ENCODE data around the gene WT1. TPM values are rescaled to one million over a fixed set of nuclear protein-coding genes. Genes with fewer than 3 reads are reported as not detected.

Gene WT1
- total and polyA plus RNA-seq, 2 donors from 2014 or later = 0.66 to 15.0 TPM

DNA sequence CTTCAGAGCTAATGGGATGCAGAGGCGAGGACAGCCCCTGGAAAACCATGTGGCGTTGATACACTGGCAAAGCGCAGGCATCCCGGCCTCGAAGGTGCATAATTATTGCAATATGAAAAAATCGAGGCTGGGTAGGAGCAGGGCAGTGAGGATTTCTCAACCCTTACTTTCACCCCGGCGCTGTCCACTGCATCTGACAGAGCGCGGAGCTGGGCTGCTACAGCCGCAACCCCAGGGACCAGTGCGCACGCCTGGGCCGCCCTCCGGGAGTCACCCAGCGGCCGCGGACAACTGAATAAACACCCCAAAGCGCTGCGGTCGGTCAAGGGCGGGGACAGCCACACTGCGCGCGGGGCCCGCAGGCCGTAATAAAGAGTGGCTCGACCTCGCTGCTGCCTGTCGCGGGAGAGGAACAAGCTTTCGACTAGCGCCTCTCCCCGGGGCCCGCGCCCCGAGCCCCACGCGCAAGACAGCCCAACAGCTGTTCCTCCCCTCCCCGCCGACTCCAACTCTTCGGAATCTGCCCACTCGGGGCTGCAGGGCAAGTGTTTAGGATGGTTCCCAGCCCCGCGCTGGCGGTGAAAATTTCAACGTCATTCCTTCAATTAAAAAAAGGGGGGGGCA lies 3.6 kb upstream of the WT1 start:
- H3K27ac ChIP-seq (ENCODE audit: low read depth in 2 of 2, low read length in 2 of 2) = peak overlapping the region in 1 of 2 donors; percentile 32
- DNase-seq = peak in 4 of 5 donors; percentile 60 to 75 (median 66)
- H3K9ac ChIP-seq (ENCODE audit: low read length in 3 of 3) = peak overlapping the region in 1 of 3 donors; percentile 45
- no peaks in the 10 kb centered on the region for H3K9me3 ChIP-seq (ENCODE audit: control insufficient read depth in 2 of 3, insufficient read depth in 1 of 3, low read length in 3 of 3)
- peak overlapping the region in 1 of 3 donors; percentile 55 for H3K4me3 ChIP-seq (ENCODE audit: low read length in 3 of 3)
- intact Hi-C loops (cut with DNase I) = no loop called here
- TF ChIP-seq, protein P1, sequence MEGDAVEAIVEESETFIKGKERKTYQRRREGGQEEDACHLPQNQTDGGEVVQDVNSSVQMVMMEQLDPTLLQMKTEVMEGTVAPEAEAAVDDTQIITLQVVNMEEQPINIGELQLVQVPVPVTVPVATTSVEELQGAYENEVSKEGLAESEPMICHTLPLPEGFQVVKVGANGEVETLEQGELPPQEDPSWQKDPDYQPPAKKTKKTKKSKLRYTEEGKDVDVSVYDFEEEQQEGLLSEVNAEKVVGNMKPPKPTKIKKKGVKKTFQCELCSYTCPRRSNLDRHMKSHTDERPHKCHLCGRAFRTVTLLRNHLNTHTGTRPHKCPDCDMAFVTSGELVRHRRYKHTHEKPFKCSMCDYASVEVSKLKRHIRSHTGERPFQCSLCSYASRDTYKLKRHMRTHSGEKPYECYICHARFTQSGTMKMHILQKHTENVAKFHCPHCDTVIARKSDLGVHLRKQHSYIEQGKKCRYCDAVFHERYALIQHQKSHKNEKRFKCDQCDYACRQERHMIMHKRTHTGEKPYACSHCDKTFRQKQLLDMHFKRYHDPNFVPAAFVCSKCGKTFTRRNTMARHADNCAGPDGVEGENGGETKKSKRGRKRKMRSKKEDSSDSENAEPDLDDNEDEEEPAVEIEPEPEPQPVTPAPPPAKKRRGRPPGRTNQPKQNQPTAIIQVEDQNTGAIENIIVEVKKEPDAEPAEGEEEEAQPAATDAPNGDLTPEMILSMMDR (IDR thresholded peaks at IDR 0.05; ENCODE audit: borderline replicate concordance, extremely low read depth, insufficient read depth) = no peak
- H3K36me3 ChIP-seq (ENCODE audit: control insufficient read depth in 2 of 3, insufficient read depth in 3 of 3, low read length in 3 of 3) = no peaks in the 10 kb centered on the region
- peaks cover 12% of the 10 kb centered on the region for H3K27me3 ChIP-seq (ENCODE audit: control insufficient read depth, insufficient read depth, low read length)
- no peak for FAIRE-seq
- peaks cover 0 to 3% (median 0%) of the 10 kb centered on the region in 3 donors for H3K4me1 ChIP-seq (ENCODE audit: control insufficient read depth in 2 of 3, insufficient read depth in 2 of 3, low read depth in 1 of 3, low read length in 3 of 3)

GRCh38 chr11:32438346-32438865 lies 3.1 kb upstream of the WT1 start:
- TF ChIP-seq, protein P1 (IDR thresholded peaks at IDR 0.05; ENCODE audit: borderline replicate concordance, extremely low read depth, insufficient read depth) = no peak
- intact Hi-C loops (cut with DNase I) = no loop called here
- peak overlapping the region in 1 of 3 donors; percentile 88 for H3K4me3 ChIP-seq (ENCODE audit: low read length in 3 of 3)
- no peak for FAIRE-seq
- peaks cover 12% of the 10 kb centered on the region for H3K27me3 ChIP-seq (ENCODE audit: control insufficient read depth, insufficient read depth, low read length)
- peak overlapping the region in 1 of 3 donors; percentile 45 for H3K9ac ChIP-seq (ENCODE audit: low read length in 3 of 3)
- H3K36me3 ChIP-seq (ENCODE audit: control insufficient read depth in 2 of 3, insufficient read depth in 3 of 3, low read length in 3 of 3) = no peaks in the 10 kb centered on the region
- peaks cover 0 to 6% (median 0%) of the 10 kb centered on the region in 3 donors for H3K4me1 ChIP-seq (ENCODE audit: control insufficient read depth in 2 of 3, insufficient read depth in 2 of 3, low read depth in 1 of 3, low read length in 3 of 3)
- H3K9me3 ChIP-seq (ENCODE audit: control insufficient read depth in 2 of 3, insufficient read depth in 1 of 3, low read length in 3 of 3) = no peaks in the 10 kb centered on the region
- DNase-seq = no peak
- peak overlapping the region; percentile 32 to 53 for H3K27ac ChIP-seq (ENCODE audit: low read depth in 2 of 2, low read length in 2 of 2)

DNA sequence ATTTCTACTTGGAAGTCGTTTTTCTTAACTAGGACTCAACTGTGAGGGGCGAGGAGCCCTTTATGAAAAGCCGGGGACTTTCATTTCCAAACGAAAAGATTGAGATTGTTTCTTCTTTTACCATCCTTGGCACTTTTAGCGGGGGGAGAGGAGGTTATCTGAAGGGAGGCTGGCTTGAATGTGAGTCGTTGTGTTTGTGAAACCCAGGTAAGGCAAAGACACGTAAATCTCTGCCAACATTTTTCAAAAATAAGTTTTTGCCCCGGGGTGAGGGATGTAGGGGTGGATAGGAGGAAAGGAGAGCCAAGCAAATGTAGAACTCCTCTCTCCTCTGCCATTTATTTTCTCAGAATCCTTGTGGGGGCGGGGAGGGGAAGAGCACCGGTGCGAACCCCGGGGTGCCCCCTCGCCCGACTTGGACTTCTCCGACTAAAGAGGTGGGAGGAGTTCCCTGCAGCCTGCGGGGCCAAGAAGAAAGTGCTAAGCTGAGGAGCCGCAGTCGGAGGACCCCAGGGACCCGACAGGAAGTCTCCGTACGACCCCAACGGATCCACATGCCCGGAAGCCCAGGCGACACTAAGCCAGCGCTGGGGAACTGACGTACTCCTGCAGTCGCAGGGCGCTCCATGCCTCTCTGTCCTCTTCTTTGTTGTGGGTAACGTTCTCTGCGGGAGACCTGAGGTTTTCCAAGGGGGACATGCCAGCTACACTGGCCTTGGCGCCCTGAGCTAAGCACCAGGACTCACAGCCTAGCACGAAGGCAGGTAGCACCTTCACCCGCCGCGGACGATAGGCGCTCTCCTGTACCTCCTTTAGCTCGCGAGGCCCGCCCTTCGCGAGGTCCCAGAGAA lies 2.4 kb upstream of the WT1 start:
- peak overlapping the region in 1 of 3 donors; percentile 69 for H3K9ac ChIP-seq (ENCODE audit: low read length in 3 of 3)
- DNase-seq (peak in 4 of 5 donors; percentile 80 to 86 (median 81)), FAIRE-seq (no peak)
- TF ChIP-seq, protein P1 (IDR thresholded peaks at IDR 0.05; ENCODE audit: borderline replicate concordance, extremely low read depth, insufficient read depth) = no peak
- H3K27ac ChIP-seq (ENCODE audit: low read depth in 2 of 2, low read length in 2 of 2) = peak overlapping the region in 1 of 2 donors; percentile 53
- H3K27me3 ChIP-seq (ENCODE audit: control insufficient read depth, insufficient read depth, low read length) = peaks cover 12% of the 10 kb centered on the region
- peaks cover 0 to 6% (median 0%) of the 10 kb centered on the region in 3 donors for H3K4me1 ChIP-seq (ENCODE audit: control insufficient read depth in 2 of 3, insufficient read depth in 2 of 3, low read depth in 1 of 3, low read length in 3 of 3)
- no peaks in the 10 kb centered on the region for H3K9me3 ChIP-seq (ENCODE audit: control insufficient read depth in 2 of 3, insufficient read depth in 1 of 3, low read length in 3 of 3)
- intact Hi-C loops (cut with DNase I) = no loop called here
- H3K36me3 ChIP-seq (ENCODE audit: control insufficient read depth in 2 of 3, insufficient read depth in 3 of 3, low read length in 3 of 3) = no peaks in the 10 kb centered on the region
- peak overlapping the region in 2 of 3 donors; percentile 18 to 88 for H3K4me3 ChIP-seq (ENCODE audit: low read length in 3 of 3)
